ENCODE measurements around the gene ACAP3.
"Not testable (repeated sequence)": the region's sequence is repeated elsewhere in the genome, so short reads cannot be mapped to it uniquely, and the experiment has no call there.

The ACAP3 gene

GRCh38 chr1:1267488-1268283 lies 40.0 kb downstream of the ACAP3 start:
- DNase-seq (ENCODE audit: low spot score) = no peak

- no peak for DNase-seq (ENCODE audit: low spot score)
These were observed 42.9 kb downstream of the ACAP3 start for GRCh38 chr1:1264868-1265272.

GRCh38 chr1:1264026-1264425 lies 43.7 kb downstream of the ACAP3 start:
- no peak for DNase-seq (ENCODE audit: low spot score)

- no peak for DNase-seq (ENCODE audit: low spot score)
These were observed 45.0 kb downstream of the ACAP3 start for GRCh38 chr1:1262758-1263157.

GRCh38 chr1:1262071-1262470 lies 45.7 kb downstream of the ACAP3 start:
- no peak for DNase-seq (ENCODE audit: low spot score)

GRCh38 chr1:1260843-1261560 lies 46.7 kb downstream of the ACAP3 start:
- DNase-seq (ENCODE audit: low spot score) = no peak

GRCh38 chr1:1259951-1260600 lies 47.7 kb downstream of the ACAP3 start:
- DNase-seq (ENCODE audit: low spot score) = no peak

- DNase-seq (ENCODE audit: low spot score) = no peak
These were observed 48.2 kb downstream of the ACAP3 start for GRCh38 chr1:1259540-1259939.

GRCh38 chr1:1259119-1259488 lies 48.6 kb downstream of the ACAP3 start:
- no peak for DNase-seq (ENCODE audit: low spot score)

GRCh38 chr1:1256956-1257871 lies 50.5 kb downstream of the ACAP3 start:
- no peak for DNase-seq (ENCODE audit: low spot score)

- no peak for DNase-seq (ENCODE audit: low spot score)
These were observed 52.1 kb downstream of the ACAP3 start for GRCh38 chr1:1255611-1256010.

- no peak for DNase-seq (ENCODE audit: low spot score)
These were observed 52.7 kb downstream of the ACAP3 start for GRCh38 chr1:1255078-1255477.

- no peak for DNase-seq (ENCODE audit: low spot score)
These were observed 53.1 kb downstream of the ACAP3 start for GRCh38 chr1:1254667-1254998.

- DNase-seq (ENCODE audit: low spot score) = no peak
These were observed 53.6 kb downstream of the ACAP3 start for GRCh38 chr1:1253972-1254666.

- DNase-seq (ENCODE audit: low spot score) = no peak
These were observed 54.4 kb downstream of the ACAP3 start for GRCh38 chr1:1253314-1253713.

- DNase-seq (ENCODE audit: low spot score) = no peak
These were observed 56.9 kb downstream of the ACAP3 start for GRCh38 chr1:1250786-1251284.

- not testable (repeated sequence) for DNase-seq (ENCODE audit: low spot score)
These were observed 59.5 kb downstream of the ACAP3 start for GRCh38 chr1:1248009-1248913.

GRCh38 chr1:1247341-1247913 lies 60.3 kb downstream of the ACAP3 start:
- no peak for DNase-seq (ENCODE audit: low spot score)

- DNase-seq (ENCODE audit: low spot score) = no peak
These were observed 61.0 kb downstream of the ACAP3 start, which contains the start of gene C1QTNF12 for GRCh38 chr1:1246577-1247340. TSS of gene C1QTNF12 (minus strand) at chr1:1246722. CDS start at chr1:1246690, 32 bp downstream.
